Loucy (cell line): ENCODE data around the gene ARHGAP15.

Source experiments
- EZH2phosphoT487 ChIP-seq: fragments of 200-600 bp; IDR thresholded peaks from 2 replicates; pipeline ENCODE4 v1.6.1; 2018; ENCODE audit warnings: antibody characterized with exemption, mild to moderate bottlenecking, moderate library complexity, borderline replicate concordance
- TF ChIP-seq, protein P1 (sequence below): fragments of 200-600 bp; sonication (generic); conservative IDR thresholded peaks from 2 replicates; pipeline ENCODE4 v1.5.1; 2014; ENCODE audit warnings: mild to moderate bottlenecking, antibody characterized with exemption, low read length

DNA sequence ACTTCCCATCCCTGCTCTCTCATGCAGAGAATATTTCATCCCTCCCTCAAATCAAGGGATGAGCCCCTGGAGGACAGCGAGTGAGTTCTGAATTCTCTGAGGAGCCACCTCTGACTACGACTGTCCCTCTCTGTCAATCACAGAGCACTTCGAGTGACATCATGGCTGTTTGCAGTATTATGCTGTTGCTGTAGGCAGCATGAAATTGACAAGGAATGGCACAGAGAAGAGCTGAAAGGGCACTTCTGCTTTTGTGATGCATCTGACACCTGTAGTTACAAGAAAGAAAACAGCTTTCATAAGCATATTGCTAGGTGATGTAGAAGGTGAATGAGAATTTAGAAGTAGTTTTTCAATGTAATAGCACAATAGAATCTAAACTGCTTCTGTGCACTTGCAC, 166.9 kb downstream of the ARHGAP15 start:
- TF ChIP-seq, protein P1, sequence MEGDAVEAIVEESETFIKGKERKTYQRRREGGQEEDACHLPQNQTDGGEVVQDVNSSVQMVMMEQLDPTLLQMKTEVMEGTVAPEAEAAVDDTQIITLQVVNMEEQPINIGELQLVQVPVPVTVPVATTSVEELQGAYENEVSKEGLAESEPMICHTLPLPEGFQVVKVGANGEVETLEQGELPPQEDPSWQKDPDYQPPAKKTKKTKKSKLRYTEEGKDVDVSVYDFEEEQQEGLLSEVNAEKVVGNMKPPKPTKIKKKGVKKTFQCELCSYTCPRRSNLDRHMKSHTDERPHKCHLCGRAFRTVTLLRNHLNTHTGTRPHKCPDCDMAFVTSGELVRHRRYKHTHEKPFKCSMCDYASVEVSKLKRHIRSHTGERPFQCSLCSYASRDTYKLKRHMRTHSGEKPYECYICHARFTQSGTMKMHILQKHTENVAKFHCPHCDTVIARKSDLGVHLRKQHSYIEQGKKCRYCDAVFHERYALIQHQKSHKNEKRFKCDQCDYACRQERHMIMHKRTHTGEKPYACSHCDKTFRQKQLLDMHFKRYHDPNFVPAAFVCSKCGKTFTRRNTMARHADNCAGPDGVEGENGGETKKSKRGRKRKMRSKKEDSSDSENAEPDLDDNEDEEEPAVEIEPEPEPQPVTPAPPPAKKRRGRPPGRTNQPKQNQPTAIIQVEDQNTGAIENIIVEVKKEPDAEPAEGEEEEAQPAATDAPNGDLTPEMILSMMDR: no peak
- no peak for TF ChIP-seq EZH2phosphoT487
